SK-N-SH treated with all-trans-retinoic acid at 6 μM for 48 hours (cell line): Measurements from ENCODE around the gene DAB2IP.

Experiments
- ATAC-seq: fragments of 200-7000 bp; cut with Tn5 transposase; 3 replicates; pipeline ENCODE4 v1.9.1; 2020; ENCODE audit warnings: mild to moderate bottlenecking, moderate library complexity
- ARNTL ChIP-seq: fragments of 450-650 bp; formaldehyde crosslinking; IDR thresholded peaks from 2 replicates; pipeline ENCODE4 v1.5.0; 2020; ENCODE audit warnings: low read depth, mild to moderate bottlenecking, moderate library complexity, borderline replicate concordance
- BACH2 ChIP-seq: fragments of 250-450 bp; sonication (Bioruptor Pico); IDR thresholded peaks from 2 replicates; pipeline ENCODE4 v1.9.0; 2021; ENCODE audit warnings: mild to moderate bottlenecking, borderline replicate concordance
- CREB5 ChIP-seq: fragments of 250-450 bp; sonication (Bioruptor Pico); IDR thresholded peaks from 2 replicates; pipeline ENCODE4 v1.5.1; 2020; ENCODE audit warnings: low read depth, mild to moderate bottlenecking, moderate library complexity
- ESRRG ChIP-seq: fragments of 250-450 bp; sonication (Bioruptor Pico); IDR thresholded peaks from 2 replicates; pipeline ENCODE4 v1.6.1; 2021; ENCODE audit warnings: mild to moderate bottlenecking
- ISL1 ChIP-seq: fragments of 250-450 bp; sonication (Bioruptor Pico); IDR thresholded peaks from 2 replicates; pipeline ENCODE4 v2.1.2; 2022; ENCODE audit warnings: mild to moderate bottlenecking, moderate library complexity
- OSR1 ChIP-seq: fragments of 250-450 bp; sonication (Bioruptor Pico); IDR thresholded peaks from 2 replicates; pipeline ENCODE4 v1.8.0; 2022; ENCODE audit warnings: moderate library complexity, mild to moderate bottlenecking, inconsistent platforms
- PATZ1 ChIP-seq: fragments of 250-450 bp; sonication (Bioruptor Pico); IDR thresholded peaks from 2 replicates; pipeline ENCODE4 v1.8.0; 2020; ENCODE audit warnings: mild to moderate bottlenecking, moderate library complexity, borderline replicate concordance
- PPARA ChIP-seq: fragments of 250-450 bp; sonication (Bioruptor Pico); IDR thresholded peaks from 2 replicates; pipeline ENCODE4 v1.5.0; 2020; ENCODE audit warnings: mild to moderate bottlenecking, borderline replicate concordance
- RARB ChIP-seq: fragments of 250-450 bp; sonication (Bioruptor Pico); IDR thresholded peaks from 2 replicates; pipeline ENCODE4 v1.8.0; 2021; ENCODE audit warnings: mild to moderate bottlenecking, moderate library complexity
- SNAI2 ChIP-seq: fragments of 250-450 bp; sonication (Bioruptor Pico); IDR thresholded peaks from 2 replicates; pipeline ENCODE4 v1.5.0; 2020; ENCODE audit warnings: mild to moderate bottlenecking, moderate library complexity
- TCF4 ChIP-seq: fragments of 250-450 bp; sonication (Bioruptor Pico); IDR thresholded peaks from 2 replicates; pipeline ENCODE4 v1.8.0; 2021; ENCODE audit warnings: mild to moderate bottlenecking, moderate library complexity, borderline replicate concordance
- TOX ChIP-seq: fragments of 250-450 bp; sonication (Bioruptor Pico); IDR thresholded peaks from 2 replicates; pipeline ENCODE4 v1.8.0; 2021; ENCODE audit warnings: mild to moderate bottlenecking, moderate library complexity, borderline replicate concordance
- TSHZ2 ChIP-seq: fragments of 250-450 bp; sonication (Bioruptor Pico); IDR thresholded peaks from 2 replicates; pipeline ENCODE4 v1.5.0; 2020; ENCODE audit warnings: mild to moderate bottlenecking, moderate library complexity
- ZC3H10 ChIP-seq: fragments of 250-450 bp; sonication (Bioruptor Pico); IDR thresholded peaks from 2 replicates; pipeline ENCODE4 v1.5.1; 2021; ENCODE audit warnings: mild to moderate bottlenecking, moderate library complexity
- ZFP3 ChIP-seq: fragments of 250-450 bp; sonication (Bioruptor Pico); IDR thresholded peaks from 2 replicates; pipeline ENCODE4 v1.5.0; 2020; ENCODE audit warnings: mild to moderate bottlenecking, moderate library complexity
- ZFP30 ChIP-seq: fragments of 450-650 bp; formaldehyde crosslinking; IDR thresholded peaks from 2 replicates; pipeline ENCODE4 v1.5.0; 2022; ENCODE audit warnings: mild to moderate bottlenecking, moderate library complexity
- ZNF70 ChIP-seq: fragments of 450-650 bp; formaldehyde crosslinking; IDR thresholded peaks from 2 replicates; pipeline ENCODE4 v1.5.0; 2020; ENCODE audit warnings: mild to moderate bottlenecking, moderate library complexity
- ZNF8 ChIP-seq: fragments of 450-650 bp; formaldehyde crosslinking; IDR thresholded peaks from 2 replicates; pipeline ENCODE4 v1.5.0; 2020; ENCODE audit warnings: mild to moderate bottlenecking, moderate library complexity
- TF ChIP-seq, protein P1 (sequence below): fragments of 250-450 bp; sonication (Bioruptor Pico); IDR thresholded peaks from 2 replicates; pipeline ENCODE4 v1.5.1; 2021; ENCODE audit warnings: mild to moderate bottlenecking, moderate library complexity
- TF ChIP-seq, protein P2 (sequence below): fragments of 250-450 bp; sonication (Bioruptor Pico); IDR thresholded peaks from 2 replicates; pipeline ENCODE4 v1.8.0; 2021; ENCODE audit warnings: low read depth, mild to moderate bottlenecking, moderate library complexity, borderline replicate concordance

Gene DAB2IP

GRCh38 chr9:121685795-121686377 is 34.5 kb downstream of the DAB2IP start:
- no peak for TF ChIP-seq OSR1
- no peak for TF ChIP-seq ISL1 (CRISPR knock-in tag)
- TF ChIP-seq ZNF70 (CRISPR knock-in tag), result peak; percentile 99
- no peak for ATAC-seq

- no peak for TF ChIP-seq BACH2 (CRISPR knock-in tag)
- TF ChIP-seq PPARA, result no peak
- no peak for TF ChIP-seq RARB (CRISPR knock-in tag)
- TF ChIP-seq, protein P1, sequence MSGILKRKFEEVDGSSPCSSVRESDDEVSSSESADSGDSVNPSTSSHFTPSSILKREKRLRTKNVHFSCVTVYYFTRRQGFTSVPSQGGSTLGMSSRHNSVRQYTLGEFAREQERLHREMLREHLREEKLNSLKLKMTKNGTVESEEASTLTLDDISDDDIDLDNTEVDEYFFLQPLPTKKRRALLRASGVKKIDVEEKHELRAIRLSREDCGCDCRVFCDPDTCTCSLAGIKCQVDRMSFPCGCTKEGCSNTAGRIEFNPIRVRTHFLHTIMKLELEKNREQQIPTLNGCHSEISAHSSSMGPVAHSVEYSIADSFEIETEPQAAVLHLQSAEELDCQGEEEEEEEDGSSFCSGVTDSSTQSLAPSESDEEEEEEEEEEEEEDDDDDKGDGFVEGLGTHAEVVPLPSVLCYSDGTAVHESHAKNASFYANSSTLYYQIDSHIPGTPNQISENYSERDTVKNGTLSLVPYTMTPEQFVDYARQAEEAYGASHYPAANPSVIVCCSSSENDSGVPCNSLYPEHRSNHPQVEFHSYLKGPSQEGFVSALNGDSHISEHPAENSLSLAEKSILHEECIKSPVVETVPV (CRISPR knock-in tag), result no peak
- TF ChIP-seq TOX (CRISPR knock-in tag), result no peak
- no peak for TF ChIP-seq ZFP3
- TF ChIP-seq ZNF70 (CRISPR knock-in tag), result no peak
- no peak for TF ChIP-seq SNAI2 (CRISPR knock-in tag)
- no peak for TF ChIP-seq ZFP30
- peak; percentile 92 for ATAC-seq
Measured at GRCh38 chr9:121686930-121687541, 35.6 kb downstream of the DAB2IP start.

- ATAC-seq, result no peak
- no peak for TF ChIP-seq PATZ1 (CRISPR knock-in tag)
- TF ChIP-seq, protein P2, sequence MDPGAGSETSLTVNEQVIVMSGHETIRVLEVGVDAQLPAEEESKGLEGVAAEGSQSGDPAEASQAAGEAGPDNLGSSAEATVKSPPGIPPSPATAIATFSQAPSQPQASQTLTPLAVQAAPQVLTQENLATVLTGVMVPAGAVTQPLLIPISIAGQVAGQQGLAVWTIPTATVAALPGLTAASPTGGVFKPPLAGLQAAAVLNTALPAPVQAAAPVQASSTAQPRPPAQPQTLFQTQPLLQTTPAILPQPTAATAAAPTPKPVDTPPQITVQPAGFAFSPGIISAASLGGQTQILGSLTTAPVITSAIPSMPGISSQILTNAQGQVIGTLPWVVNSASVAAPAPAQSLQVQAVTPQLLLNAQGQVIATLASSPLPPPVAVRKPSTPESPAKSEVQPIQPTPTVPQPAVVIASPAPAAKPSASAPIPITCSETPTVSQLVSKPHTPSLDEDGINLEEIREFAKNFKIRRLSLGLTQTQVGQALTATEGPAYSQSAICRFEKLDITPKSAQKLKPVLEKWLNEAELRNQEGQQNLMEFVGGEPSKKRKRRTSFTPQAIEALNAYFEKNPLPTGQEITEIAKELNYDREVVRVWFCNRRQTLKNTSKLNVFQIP (CRISPR knock-in tag), result no peak
Measured at GRCh38 chr9:121688146-121688680, 36.8 kb downstream of the DAB2IP start.

DNA sequence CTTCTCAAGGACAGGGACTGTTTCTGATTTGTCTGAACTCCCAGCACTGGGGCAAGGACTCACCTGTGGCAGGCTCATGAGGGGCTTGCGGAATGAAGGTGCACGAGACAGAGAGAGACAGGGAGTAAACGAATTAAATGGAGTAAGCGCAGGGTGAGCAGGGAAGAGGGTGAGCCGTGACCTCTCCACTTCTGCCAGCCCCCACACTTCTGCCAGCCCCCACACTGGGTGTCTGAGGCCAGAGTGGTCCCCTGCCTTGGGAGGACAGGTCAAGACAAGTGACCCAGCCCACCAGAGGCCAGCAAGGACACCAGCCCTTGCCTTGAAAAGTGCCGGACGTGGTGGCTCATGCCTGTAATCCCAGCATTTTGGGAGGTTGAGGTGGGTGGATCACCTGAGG is 37.2 kb downstream of the DAB2IP start:
- ATAC-seq, result no peak
- TF ChIP-seq ZNF8 (CRISPR knock-in tag), result no peak
- no peak for TF ChIP-seq TSHZ2 (CRISPR knock-in tag)
- TF ChIP-seq CREB5 (CRISPR knock-in tag), result no peak
- no peak for TF ChIP-seq ZC3H10 (CRISPR knock-in tag)
- no peak for TF ChIP-seq ISL1 (CRISPR knock-in tag)
- TF ChIP-seq TCF4 (CRISPR knock-in tag), result no peak
- no peak for TF ChIP-seq ZNF70 (CRISPR knock-in tag)
- no peak for TF ChIP-seq ESRRG
- no peak for TF ChIP-seq ZFP3
- TF ChIP-seq PPARA, result no peak
- TF ChIP-seq ZFP30, result no peak
- no peak for TF ChIP-seq TOX (CRISPR knock-in tag)
- no peak for TF ChIP-seq OSR1
- no peak for TF ChIP-seq ARNTL (CRISPR knock-in tag)
- no peak for TF ChIP-seq SNAI2 (CRISPR knock-in tag)
- no peak for TF ChIP-seq PATZ1 (CRISPR knock-in tag)
- TF ChIP-seq, protein P1 (CRISPR knock-in tag), result no peak
